ENCODE measurements around the gene TRUB2. TPM values are rescaled to one million over a fixed set of nuclear protein-coding genes. Genes with fewer than 3 reads are reported as not detected.
A peak's percentile ranks its signal among the peaks of the same experiment; 100 is the strongest.

TRUB2 gene
- total RNA-seq, 2 experiments from 2014 or later = 29.7 to 30.3 TPM

DNA sequence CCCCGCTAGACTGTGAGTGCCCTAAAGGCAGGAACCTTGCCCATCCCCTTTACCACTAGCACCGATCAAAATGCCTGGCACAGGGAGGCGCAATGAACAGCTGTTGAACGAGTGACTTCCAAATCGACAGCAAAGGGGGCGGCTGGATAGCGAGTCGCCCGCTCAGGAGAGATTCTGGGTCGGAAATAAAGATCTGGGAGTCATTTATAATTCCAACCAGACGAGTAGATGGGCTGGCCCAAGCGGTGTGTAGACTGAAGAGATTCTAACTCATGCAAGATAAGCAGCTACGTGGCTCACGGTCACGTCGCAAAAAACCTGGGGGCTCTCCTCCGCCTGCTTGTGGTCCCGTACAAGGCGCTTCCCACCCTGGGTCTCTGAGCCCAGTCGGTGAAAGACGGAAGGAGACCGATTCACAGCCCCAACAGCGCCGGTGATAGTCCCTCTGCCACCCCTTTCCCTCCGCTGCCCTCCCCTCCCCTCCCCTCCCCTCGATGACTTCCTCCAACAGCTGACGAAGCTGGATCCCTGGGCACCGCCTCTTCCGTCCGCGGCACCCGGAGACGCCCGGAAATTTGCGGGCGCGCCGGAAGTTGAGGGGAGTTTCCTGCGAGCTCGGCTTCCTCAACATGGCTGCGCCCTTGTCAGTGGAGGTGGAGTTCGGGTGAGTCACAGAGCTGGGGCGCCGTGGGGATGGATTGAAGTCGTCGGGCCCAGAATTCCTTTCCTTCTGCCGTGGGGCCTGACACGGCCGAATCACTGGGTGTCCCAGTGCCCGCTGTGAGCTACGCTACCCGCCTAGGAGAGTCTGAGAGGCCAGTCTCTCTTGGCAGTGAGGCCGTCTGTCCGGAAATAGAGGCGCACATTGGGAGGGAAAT, 48.7 kb upstream of the TRUB2 start, which contains the start of gene URM1:
TSS of gene URM1 (plus strand) at position 623 of the 878 bp plus-strand sequence. CDS start at position 630, 7 bp downstream.
- TSS peak; percentile 73 for BruUV-seq (replicated peaks)
- Histone ChIP-seq H3K4me3 (ENCODE audit: low read depth, low read length, poor library complexity, severe bottlenecking) (peak within 1 kb of the TSS; percentile 87), H3K27ac (ENCODE audit: low read depth, low read length, poor library complexity, severe bottlenecking) (peak within 1 kb of the TSS; percentile 43), H2AFZ (ENCODE audit: low read length) (peak within 1 kb of the TSS; percentile 93), H3K79me2 (ENCODE audit: insufficient read depth, low read depth, low read length) (peaks cover 38% of the 10 kb centered on the region), H3K4me2 (ENCODE audit: low read length) (peak within 1 kb of the TSS; percentile 94), H3K9me3 (ENCODE audit: low read length) (no peaks in the 10 kb centered on the region), H3K36me3 (ENCODE audit: insufficient read depth, low read length) (peaks cover 23% of the 10 kb centered on the region), H3K9me2 (ENCODE audit: insufficient read depth, low read length) (no peaks in the 10 kb centered on the region), H3K4me1 (ENCODE audit: insufficient read depth, low read length, poor library complexity, severe bottlenecking) (peaks cover 16% of the 10 kb centered on the region), H4K20me1 (ENCODE audit: insufficient read depth, low read length) (no peaks in the 10 kb centered on the region)
- ChIA-PET POLR2A (interaction anchor here (0.6 to 1.4 kb wide), 13 partner anchors 9 to 521 kb away, joined by 3 to 8 read pairs (median 3); no protein-coding TSS in a partner anchor), CTCF (ENCODE audit: unreplicated experiment) (interaction anchor here (0.6 to 1.4 kb wide), 3 partner anchors 9 to 40 kb away, joined by 3 to 9 read pairs (median 3); no protein-coding TSS in a partner anchor)
- no peak for TF ChIP-seq EZH2phosphoT487 (IDR thresholded peaks at IDR 0.05; ENCODE audit: borderline replicate concordance, low read depth, low read length)
- TF ChIP-seq, protein P1, sequence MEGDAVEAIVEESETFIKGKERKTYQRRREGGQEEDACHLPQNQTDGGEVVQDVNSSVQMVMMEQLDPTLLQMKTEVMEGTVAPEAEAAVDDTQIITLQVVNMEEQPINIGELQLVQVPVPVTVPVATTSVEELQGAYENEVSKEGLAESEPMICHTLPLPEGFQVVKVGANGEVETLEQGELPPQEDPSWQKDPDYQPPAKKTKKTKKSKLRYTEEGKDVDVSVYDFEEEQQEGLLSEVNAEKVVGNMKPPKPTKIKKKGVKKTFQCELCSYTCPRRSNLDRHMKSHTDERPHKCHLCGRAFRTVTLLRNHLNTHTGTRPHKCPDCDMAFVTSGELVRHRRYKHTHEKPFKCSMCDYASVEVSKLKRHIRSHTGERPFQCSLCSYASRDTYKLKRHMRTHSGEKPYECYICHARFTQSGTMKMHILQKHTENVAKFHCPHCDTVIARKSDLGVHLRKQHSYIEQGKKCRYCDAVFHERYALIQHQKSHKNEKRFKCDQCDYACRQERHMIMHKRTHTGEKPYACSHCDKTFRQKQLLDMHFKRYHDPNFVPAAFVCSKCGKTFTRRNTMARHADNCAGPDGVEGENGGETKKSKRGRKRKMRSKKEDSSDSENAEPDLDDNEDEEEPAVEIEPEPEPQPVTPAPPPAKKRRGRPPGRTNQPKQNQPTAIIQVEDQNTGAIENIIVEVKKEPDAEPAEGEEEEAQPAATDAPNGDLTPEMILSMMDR (conservative IDR thresholded peaks at IDR 0.05; ENCODE audit: low read length) = no peak; the same call in 1 of the 2 replicates
- intact Hi-C loops (cut with micrococcal nuclease; ENCODE audit: unreplicated experiment) = loop anchor here (1.0 to 2.0 kb wide), 4 partner anchors 30 to 86 kb away; partner anchors contain the start of genes COQ4, ODF2, SLC27A4 and TRUB2
- DNase-seq (ENCODE audit: low spot score) = peak; percentile 95

DNA sequence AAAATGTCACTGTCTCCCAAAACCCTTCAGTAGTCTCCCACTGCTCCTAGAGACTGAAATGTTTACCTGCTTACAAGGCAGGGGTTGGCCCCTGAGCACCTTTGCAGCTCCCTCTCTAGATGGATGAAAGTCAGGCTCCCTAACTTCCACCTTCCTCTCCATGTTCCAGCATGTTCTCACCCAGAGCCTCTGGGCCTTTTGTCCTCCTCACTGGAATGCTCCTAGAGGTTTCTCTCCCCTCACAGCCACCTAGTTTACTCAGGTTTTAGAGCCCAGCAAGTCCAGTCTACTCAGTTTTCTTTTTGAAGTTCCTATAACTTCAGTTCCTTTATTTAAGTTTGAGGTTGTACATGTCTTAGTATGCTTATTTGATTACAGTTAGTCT, 48.1 kb upstream of the TRUB2 start:
- ChIA-PET CTCF (ENCODE audit: unreplicated experiment) (no interaction called here), POLR2A (interaction anchor here (1.1 to 1.4 kb wide), 4 partner anchors 8 to 77 kb away, joined by 3 to 8 read pairs (median 4); no protein-coding TSS in a partner anchor)
- no TSS peak for BruUV-seq (replicated peaks)
- DNase-seq (ENCODE audit: low spot score) = no peak
- peak overlapping the region; percentile 93 for H3K4me2 ChIP-seq (ENCODE audit: low read length)
- peak overlapping the region; percentile 87 for H3K4me3 ChIP-seq (ENCODE audit: low read depth, low read length, poor library complexity, severe bottlenecking)
- H3K9me3 ChIP-seq (ENCODE audit: low read length) = no peaks in the 10 kb centered on the region
- H3K27ac ChIP-seq (ENCODE audit: low read depth, low read length, poor library complexity, severe bottlenecking) = peak overlapping the region; percentile 41
- H3K36me3 ChIP-seq (ENCODE audit: insufficient read depth, low read length) = peaks cover 19% of the 10 kb centered on the region
- TF ChIP-seq, protein P1 (conservative IDR thresholded peaks at IDR 0.05; ENCODE audit: low read length) = no peak
- TF ChIP-seq EZH2phosphoT487 (IDR thresholded peaks at IDR 0.05; ENCODE audit: borderline replicate concordance, low read depth, low read length) = no peak
- H3K79me2 ChIP-seq (ENCODE audit: insufficient read depth, low read depth, low read length) = peaks cover 33% of the 10 kb centered on the region
- H3K9me2 ChIP-seq (ENCODE audit: insufficient read depth, low read length) = no peaks in the 10 kb centered on the region
- intact Hi-C loops (cut with micrococcal nuclease; ENCODE audit: unreplicated experiment) = loop anchor here (2.0 kb wide), 3 partner anchors 30 to 86 kb away; partner anchors contain the start of genes ODF2 and SLC27A4
- H4K20me1 ChIP-seq (ENCODE audit: insufficient read depth, low read length) = no peaks in the 10 kb centered on the region
- peaks cover 16% of the 10 kb centered on the region for H3K4me1 ChIP-seq (ENCODE audit: insufficient read depth, low read length, poor library complexity, severe bottlenecking)
- peak overlapping the region; percentile 93 for H2AFZ ChIP-seq (ENCODE audit: low read length)
